Lower leg skin (tissue), 3 donors: ENCODE measurements around the gene VCP.

Experiments used
- CTCF ChIP-seq, 3 donors: fragments of 450-650 bp; IDR thresholded peaks; one replicate each; pipeline ENCODE4 v1.5.1; 2016; ENCODE audit warnings: antibody characterized with exemption in 3 of 3, mild to moderate bottlenecking in 3 of 3, moderate library complexity in 2 of 3
- POLR2A ChIP-seq, 2 donors: fragments of 450-650 bp; IDR thresholded peaks; one replicate each; pipeline ENCODE4 v1.6.1; 2016 to 2017; ENCODE audit warnings: antibody characterized with exemption in 2 of 2, mild to moderate bottlenecking in 1 of 2, moderate library complexity in 1 of 2

DNA sequence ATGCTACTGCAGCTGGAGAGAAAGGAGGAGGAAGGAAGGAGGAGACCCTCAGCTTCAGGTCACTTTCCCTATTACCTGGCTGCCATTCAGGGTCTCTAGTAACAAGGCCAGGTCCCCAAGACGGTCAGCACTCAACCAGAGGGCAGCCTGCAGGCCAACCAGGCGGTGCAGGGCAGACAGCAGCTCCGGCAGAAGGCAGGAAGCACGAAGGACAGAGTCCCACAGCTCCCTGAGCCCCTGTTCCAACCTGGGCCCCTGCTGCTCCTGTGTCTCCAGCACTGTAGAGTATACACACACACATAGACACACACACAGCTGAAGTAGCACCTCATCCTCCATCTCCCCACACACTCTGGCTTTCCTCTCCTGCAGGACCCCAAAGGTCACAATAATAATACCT lies 5.6 kb upstream of the VCP start:
- no peak for TF ChIP-seq CTCF (IDR thresholded peaks at IDR 0.05)
- no peak for TF ChIP-seq POLR2A (IDR thresholded peaks at IDR 0.05)
